Thymus (tissue), 11 donors: ENCODE measurements around the gene YJEFN3. TPM values are rescaled to one million over a fixed set of nuclear protein-coding genes. Genes with fewer than 3 reads are reported as not detected.

Experiments used
- DNase-seq, 9 donors: peaks; one replicate each; pipeline ENCODE4 v3.0.0-alpha.2; 2013; ENCODE audit warnings: low spot score in 9 of 9, low read depth in 6 of 9, missing footprints in 1 of 9
- H3K27ac ChIP-seq, 2 donors: one replicate each; pipeline ENCODE4 v1.5.1; 2013; ENCODE audit warnings: control low read depth in 1 of 2, low read depth in 1 of 2, low read length in 1 of 2, mild to moderate bottlenecking in 1 of 2, moderate library complexity in 1 of 2
- H3K27me3 ChIP-seq, 2 donors: one replicate each; pipeline ENCODE4 v1.5.1; 2013; ENCODE audit warnings: low read length in 1 of 2; ENCODE audit not compliant: control insufficient read depth in 2 of 2, insufficient read depth in 1 of 2
- H3K36me3 ChIP-seq, 2 donors: one replicate each; pipeline ENCODE4 v1.5.1; 2013; ENCODE audit warnings: low read length in 1 of 2, mild to moderate bottlenecking in 1 of 2, moderate library complexity in 1 of 2; ENCODE audit not compliant: control insufficient read depth in 2 of 2, insufficient read depth in 2 of 2
- H3K4me1 ChIP-seq, 2 donors: one replicate each; pipeline ENCODE4 v1.5.1; 2013; ENCODE audit warnings: low read length in 2 of 2; ENCODE audit not compliant: control insufficient read depth in 2 of 2, insufficient read depth in 2 of 2
- H3K4me3 ChIP-seq, 2 donors: one replicate each; pipeline ENCODE4 v1.5.1; 2013; ENCODE audit warnings: low read length in 2 of 2, control low read depth in 1 of 2, mild to moderate bottlenecking in 1 of 2
- H3K9me3 ChIP-seq, 2 donors: one replicate each; pipeline ENCODE4 v1.5.1; 2013; ENCODE audit warnings: low read length in 1 of 2, mild to moderate bottlenecking in 1 of 2; ENCODE audit not compliant: control insufficient read depth in 2 of 2, insufficient read depth in 1 of 2
- WGBS: extraction: QIAGEN DNeasy Blood & Tissue Kit; methylation state at CpG from one replicate; pipeline ENCODE4 v1.1.7; 2013; 5-methylcytosine and 5-hydroxymethylcytosine counted together
- polyA plus RNA-seq: library from polyadenylated mRNA; stranded (reverse); fragments of 200-250 nt; gene quantifications from one replicate; pipeline ENCODE4 v1.2.3, GENCODE V29; 2013
- total RNA-seq: library from RNA; stranded (reverse); fragments of 120-200 nt; gene quantifications from one replicate; pipeline ENCODE4 v1.2.4, GENCODE V29; 2013
- donor health status: healthy.

The YJEFN3 gene
- total and polyA plus RNA-seq, 2 donors: 1.0 to 37.1 TPM

DNA sequence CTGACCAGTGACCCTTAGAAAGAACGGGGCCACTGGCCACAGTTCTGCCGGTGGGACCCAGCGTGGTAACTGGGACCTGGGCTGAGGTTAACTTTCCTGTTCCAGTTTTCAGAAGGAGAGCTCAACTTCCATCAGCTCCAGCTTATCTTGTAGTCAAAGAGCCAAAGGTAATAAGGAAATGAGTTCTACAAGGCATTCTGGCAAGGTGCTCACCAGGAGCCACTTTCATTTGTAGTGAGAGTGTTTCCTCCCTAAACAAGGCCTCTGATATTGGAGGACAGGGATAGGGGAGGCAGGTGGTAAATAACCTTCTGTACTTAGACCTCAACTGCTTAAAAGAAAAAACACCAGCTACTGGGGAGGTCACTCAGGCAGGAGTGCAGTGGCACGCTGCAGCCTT lies 51.7 kb downstream of the YJEFN3 start:
- Histone ChIP-seq H3K4me1 (peaks cover 2 to 3% of the 10 kb centered on the region in 2 donors), H3K4me3 (no peak overlapping the region), H3K27ac (no peak overlapping the region), H3K9me3 (no peaks in the 10 kb centered on the region), H3K27me3 (no peaks in the 10 kb centered on the region), H3K36me3 (no peaks in the 10 kb centered on the region)
- no peak for DNase-seq
- 98% methylated on average over 4 of the region's 4 CpGs for WGBS

DNA sequence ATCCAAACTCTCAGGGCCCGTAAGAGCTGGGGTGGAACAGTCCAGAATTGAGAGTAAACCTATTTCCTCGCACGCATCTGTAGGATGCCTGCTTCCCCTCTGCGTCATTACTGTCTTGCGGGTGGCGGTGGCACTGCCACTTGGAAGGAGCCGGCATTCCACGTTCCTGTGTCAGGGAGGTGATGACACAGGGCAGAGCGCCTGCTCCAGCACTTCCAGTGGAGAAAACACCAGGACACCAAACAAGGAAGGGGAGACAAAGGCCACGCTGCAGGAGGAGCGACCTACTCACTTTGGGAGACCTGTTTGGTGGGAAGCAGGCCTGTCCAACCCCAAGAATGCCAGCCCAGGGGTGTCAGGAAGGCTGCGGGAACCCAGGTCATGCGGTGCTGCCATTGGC lies 52.7 kb downstream of the YJEFN3 start:
- H3K36me3 ChIP-seq: no peaks in the 10 kb centered on the region
- H3K4me3 ChIP-seq: no peak overlapping the region
- H3K27me3 ChIP-seq: no peaks in the 10 kb centered on the region
- H3K9me3 ChIP-seq: no peaks in the 10 kb centered on the region
- no peaks in the 10 kb centered on the region for H3K4me1 ChIP-seq
- H3K27ac ChIP-seq: no peak overlapping the region
- no peak for DNase-seq
- 99% methylated on average over 13 of the region's 13 CpGs for WGBS

DNA sequence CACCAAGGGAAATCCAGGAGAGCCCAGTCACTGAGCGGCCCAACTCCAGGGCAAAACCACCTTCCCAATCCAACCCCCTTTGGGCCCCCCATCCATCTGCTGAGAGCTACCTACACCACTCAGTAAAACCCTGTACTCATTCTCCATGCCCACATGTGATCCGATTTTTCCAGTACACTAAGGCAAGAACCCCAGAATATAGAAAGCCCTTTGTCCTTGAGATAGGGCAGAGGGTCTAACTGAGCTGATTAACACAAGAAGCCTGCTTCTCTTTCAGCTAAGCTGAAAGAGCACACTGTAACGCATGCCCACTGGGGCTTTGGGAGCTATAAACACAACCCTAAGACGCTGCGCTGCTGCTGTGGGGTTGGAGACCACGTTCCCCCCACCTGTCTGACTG lies 53.8 kb downstream of the YJEFN3 start:
- no peak overlapping the region for H3K4me3 ChIP-seq
- no peaks in the 10 kb centered on the region for H3K9me3 ChIP-seq
- no peaks in the 10 kb centered on the region for H3K27me3 ChIP-seq
- WGBS: 97% methylated on average over 6 of the region's 6 CpGs
- no peak overlapping the region for H3K27ac ChIP-seq
- no peaks in the 10 kb centered on the region for H3K36me3 ChIP-seq
- no peak for DNase-seq
- H3K4me1 ChIP-seq: no peaks in the 10 kb centered on the region

DNA sequence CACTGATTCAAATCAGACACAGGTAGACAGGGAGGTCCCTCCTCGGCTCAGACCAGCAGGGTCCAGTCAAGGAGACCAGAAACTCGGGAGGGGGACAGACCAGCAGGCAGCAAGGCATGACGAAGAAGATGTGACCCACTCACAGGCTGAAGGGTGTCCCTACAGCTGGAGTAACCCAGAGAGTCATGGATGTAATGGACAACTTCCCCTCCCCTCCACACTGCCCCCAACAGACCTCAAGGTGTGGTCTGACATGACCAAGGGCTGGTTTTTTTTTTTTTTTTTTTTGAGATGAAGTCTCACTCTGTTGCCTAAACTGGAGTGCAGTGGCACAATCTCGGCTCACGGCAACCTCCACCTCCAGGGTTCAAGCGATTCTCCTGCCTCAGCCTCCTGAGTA lies 55.6 kb downstream of the YJEFN3 start:
- no peak for DNase-seq
- Histone ChIP-seq H3K27me3 (no peaks in the 10 kb centered on the region), H3K9me3 (no peaks in the 10 kb centered on the region), H3K36me3 (peaks cover 0 to 3% of the 10 kb centered on the region in 2 donors), H3K27ac (no peak overlapping the region), H3K4me3 (no peak overlapping the region), H3K4me1 (no peaks in the 10 kb centered on the region)
- 95% methylated on average over 6 of the region's 6 CpGs for WGBS

Other genes with a start within 250 kb of the YJEFN3 start
- 31.8 TPM for gene SUGP1, start 208.4 kb upstream of the YJEFN3 start, total RNA-seq
- 62.7 TPM for gene SUGP1, start 208.4 kb upstream of the YJEFN3 start, polyA plus RNA-seq
- gene MAU2, start 208.1 kb upstream of the YJEFN3 start, total RNA-seq: 16.9 TPM
- gene MAU2, start 208.1 kb upstream of the YJEFN3 start, polyA plus RNA-seq: 29.8 TPM
- gene GATAD2A, start 123.2 kb upstream of the YJEFN3 start, total RNA-seq: 24.9 TPM
- gene GATAD2A, start 123.2 kb upstream of the YJEFN3 start, polyA plus RNA-seq: 20.9 TPM
- 1.2 TPM for gene TSSK6, start 13.4 kb upstream of the YJEFN3 start, total RNA-seq
- 3.0 TPM for gene TSSK6, start 13.4 kb upstream of the YJEFN3 start, polyA plus RNA-seq
- 433 TPM for gene NDUFA13, start 12.7 kb upstream of the YJEFN3 start, total RNA-seq
- gene NDUFA13, start 12.7 kb upstream of the YJEFN3 start, polyA plus RNA-seq: 219 TPM
- gene CILP2, start 9.4 kb downstream of the YJEFN3 start, total RNA-seq: 0.09 TPM
- gene CILP2, start 9.4 kb downstream of the YJEFN3 start, polyA plus RNA-seq: 0.23 TPM
- 4.1 TPM for gene PBX4, start 89.8 kb downstream of the YJEFN3 start, total RNA-seq
- gene PBX4, start 89.8 kb downstream of the YJEFN3 start, polyA plus RNA-seq: 26.7 TPM
- 5.9 TPM for gene LPAR2, start 99.3 kb downstream of the YJEFN3 start, total RNA-seq
- 53.8 TPM for gene LPAR2, start 99.3 kb downstream of the YJEFN3 start, polyA plus RNA-seq
- 16.6 TPM for gene GMIP, start 114.7 kb downstream of the YJEFN3 start, total RNA-seq
- gene GMIP, start 114.7 kb downstream of the YJEFN3 start, polyA plus RNA-seq: 37.3 TPM
- gene ATP13A1, start 134.8 kb downstream of the YJEFN3 start, total RNA-seq: 15.1 TPM
- gene ATP13A1, start 134.8 kb downstream of the YJEFN3 start, polyA plus RNA-seq: 59.1 TPM
- gene ZNF101, start 139.9 kb downstream of the YJEFN3 start, total RNA-seq: 37.8 TPM
- gene ZNF101, start 139.9 kb downstream of the YJEFN3 start, polyA plus RNA-seq: 66.6 TPM
- gene ZNF14, start 204.2 kb downstream of the YJEFN3 start, total RNA-seq: 5.9 TPM
- 9.7 TPM for gene ZNF14, start 204.2 kb downstream of the YJEFN3 start, polyA plus RNA-seq